Measurements from ENCODE around the gene TOMM70. TPM values are rescaled to one million over a fixed set of nuclear protein-coding genes. Genes with fewer than 3 reads are reported as not detected.

Gene TOMM70
- polyA plus RNA-seq, 1 donor from 2014 or later = 110 TPM

DNA sequence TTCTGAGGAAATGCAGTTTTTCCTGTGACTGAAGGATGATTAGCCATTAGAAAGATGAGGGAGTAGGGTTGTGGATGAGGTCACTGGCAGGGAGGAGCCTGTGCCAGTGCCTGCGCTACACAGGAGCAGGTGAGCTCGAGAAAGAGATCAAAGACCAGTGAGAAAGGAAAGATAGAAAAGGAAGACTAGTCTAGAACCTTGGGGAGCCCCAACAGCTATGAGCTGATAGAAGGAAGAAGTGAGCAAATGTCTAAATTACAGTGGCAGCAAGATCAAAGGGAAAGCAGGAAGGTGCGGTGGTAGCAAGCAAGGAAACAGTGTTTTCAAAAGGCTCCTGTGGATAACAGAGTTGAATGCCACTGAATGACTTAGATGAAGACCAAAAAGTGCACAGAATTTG is 40.0 kb upstream of the TOMM70 start:
- H3K79me2 ChIP-seq (replicated peaks; ENCODE audit: insufficient read depth, low read length) = no peaks in the 10 kb centered on the region
- no peaks in the 10 kb centered on the region for H3F3A ChIP-seq (ENCODE audit: insufficient read depth, low read length, poor library complexity, severe bottlenecking)
- no peak for TF ChIP-seq RAD21 (conservative IDR thresholded peaks at IDR 0.05)
- no peak for TF ChIP-seq MXI1 (conservative IDR thresholded peaks at IDR 0.05; ENCODE audit: poor library complexity, severe bottlenecking)
- TF ChIP-seq EZH2 (IDR thresholded peaks at IDR 0.05; ENCODE audit: borderline replicate concordance, insufficient read depth, low read length, poor library complexity, severe bottlenecking) = no peak
- no peak for TF ChIP-seq REST (IDR thresholded peaks at IDR 0.05; ENCODE audit: borderline replicate concordance)
- TF ChIP-seq SMC3 (conservative IDR thresholded peaks at IDR 0.05; ENCODE audit: poor library complexity) = no peak
- no peak for TF ChIP-seq TAF1 (IDR thresholded peaks at IDR 0.05; ENCODE audit: low read depth)
- no peak for TF ChIP-seq EP300 (conservative IDR thresholded peaks at IDR 0.05; ENCODE audit: poor library complexity, severe bottlenecking)
- TF ChIP-seq CTCF (IDR thresholded peaks at IDR 0.05; ENCODE audit: poor library complexity, severe bottlenecking) = no peak
- TF ChIP-seq POLR2AphosphoS5 (IDR thresholded peaks at IDR 0.05) = no peak
- no peak overlapping the region for H3K27ac ChIP-seq (ENCODE audit: low read length)
- H3K4me2 ChIP-seq (ENCODE audit: low read length) = no peak overlapping the region
- no peak overlapping the region for H2AFZ ChIP-seq (ENCODE audit: low read depth, low read length)
- no peaks in the 10 kb centered on the region for H3K9me2 ChIP-seq (ENCODE audit: insufficient read depth, low read length)
- peaks cover 4% of the 10 kb centered on the region for H3K9me3 ChIP-seq (ENCODE audit: low read length)
- no peak overlapping the region for H3K4me3 ChIP-seq (ENCODE audit: low read length)
- no peaks in the 10 kb centered on the region for H3K27me3 ChIP-seq (ENCODE audit: insufficient read depth, low read depth, low read length)
- H4K20me1 ChIP-seq (ENCODE audit: insufficient read depth) = no peaks in the 10 kb centered on the region
- no peak overlapping the region for H3K9ac ChIP-seq (ENCODE audit: low read length)
- H3K36me3 ChIP-seq (ENCODE audit: insufficient read depth, low read length) = no peaks in the 10 kb centered on the region

DNA sequence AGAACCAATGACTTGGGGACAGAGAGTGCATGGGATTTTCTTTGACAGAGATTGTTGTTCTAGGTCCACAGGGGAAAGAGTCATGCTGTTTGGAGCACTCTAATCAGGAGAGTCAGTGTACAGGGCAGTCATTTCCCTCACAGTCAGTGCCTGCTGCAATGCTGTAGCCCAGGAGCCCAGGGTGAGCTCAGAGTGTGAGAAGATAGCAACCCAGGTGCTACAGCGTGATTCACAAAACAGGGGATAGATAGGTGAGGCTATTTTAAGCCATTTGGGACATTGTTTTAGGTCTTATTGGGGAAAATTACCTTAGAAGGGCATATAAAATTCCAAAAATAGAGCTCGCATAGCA is 37.7 kb upstream of the TOMM70 start:
- no peak overlapping the region for H2AFZ ChIP-seq (ENCODE audit: low read depth, low read length)
- no peaks in the 10 kb centered on the region for H3K9me2 ChIP-seq (ENCODE audit: insufficient read depth, low read length)
- no peak overlapping the region for H3K4me3 ChIP-seq (ENCODE audit: low read length)
- H3F3A ChIP-seq (ENCODE audit: insufficient read depth, low read length, poor library complexity, severe bottlenecking) = no peaks in the 10 kb centered on the region
- no peak for TF ChIP-seq EZH2 (IDR thresholded peaks at IDR 0.05; ENCODE audit: borderline replicate concordance, insufficient read depth, low read length, poor library complexity, severe bottlenecking)
- no peak for TF ChIP-seq RAD21 (conservative IDR thresholded peaks at IDR 0.05)
- no peak for TF ChIP-seq POLR2AphosphoS5 (IDR thresholded peaks at IDR 0.05)
- TF ChIP-seq REST (IDR thresholded peaks at IDR 0.05; ENCODE audit: borderline replicate concordance) = no peak
- no peaks in the 10 kb centered on the region for H3K36me3 ChIP-seq (ENCODE audit: insufficient read depth, low read length)
- no peak overlapping the region for H3K27ac ChIP-seq (ENCODE audit: low read length)
- H3K4me2 ChIP-seq (ENCODE audit: low read length) = no peak overlapping the region
- H3K9ac ChIP-seq (ENCODE audit: low read length) = no peak overlapping the region
- no peaks in the 10 kb centered on the region for H4K20me1 ChIP-seq (ENCODE audit: insufficient read depth)
- H3K27me3 ChIP-seq (ENCODE audit: insufficient read depth, low read depth, low read length) = no peaks in the 10 kb centered on the region
- H3K9me3 ChIP-seq (ENCODE audit: low read length) = no peaks in the 10 kb centered on the region
- no peaks in the 10 kb centered on the region for H3K79me2 ChIP-seq (replicated peaks; ENCODE audit: insufficient read depth, low read length)
